Activated CD4-positive, CD25-positive, alpha-beta regulatory T cell treated with anti-CD3 and anti-CD28 coated beads, Interleukin-2, amount 50 U/mL, for 72 hours (primary cell): ENCODE results near the gene PRKRIP1.
"Not testable (repeated sequence)": the region's sequence is repeated elsewhere in the genome, so short reads cannot be mapped to it uniquely, and the experiment has no call there.

Source experiments
- DNase-seq: peaks from one replicate; pipeline ENCODE4 v3.0.0; 2021

Gene PRKRIP1

GRCh38 chr7:102460467-102460866 lies 64.3 kb downstream of the PRKRIP1 start:
- no peak for DNase-seq

GRCh38 chr7:102463841-102464576 lies 67.8 kb downstream of the PRKRIP1 start:
- no peak for DNase-seq

GRCh38 chr7:102464577-102465280 lies 68.6 kb downstream of the PRKRIP1 start, which contains the start of the genes ALKBH4 and LRWD1:
Gene ALKBH4, minus strand, starts transcription at chr7:102464863. Its CDS starts 27 bp downstream, at chr7:102464836.
Gene LRWD1, plus strand, starts transcription at chr7:102464984. Its CDS starts 97 bp downstream, at chr7:102465081.
- DNase-seq = peak; percentile 99

- no peak for DNase-seq
These were observed 69.9 kb downstream of the PRKRIP1 start for GRCh38 chr7:102466097-102466496.

- no peak for DNase-seq
These were observed 71.7 kb downstream of the PRKRIP1 start for GRCh38 chr7:102467581-102468477.

- DNase-seq = no peak
These were observed 72.6 kb downstream of the PRKRIP1 start for GRCh38 chr7:102468478-102469350.

- no peak for DNase-seq
These were observed 73.3 kb downstream of the PRKRIP1 start for GRCh38 chr7:102469351-102469971.

GRCh38 chr7:102469972-102470825 lies 74.0 kb downstream of the PRKRIP1 start:
- DNase-seq = no peak

GRCh38 chr7:102471791-102472125 lies 75.6 kb downstream of the PRKRIP1 start:
- no peak for DNase-seq

GRCh38 chr7:102472126-102473041 lies 76.2 kb downstream of the PRKRIP1 start:
- DNase-seq = no peak

- DNase-seq = no peak
These were observed 77.3 kb downstream of the PRKRIP1 start for GRCh38 chr7:102473271-102473991.

- DNase-seq = not testable (repeated sequence)
These were observed 78.0 kb downstream of the PRKRIP1 start for GRCh38 chr7:102474116-102474515.

GRCh38 chr7:102474736-102475435 lies 78.7 kb downstream of the PRKRIP1 start:
- DNase-seq = peak; percentile 9
